Right renal pelvis (tissue), 4 donors: ENCODE results near the gene APMAP. TPM values are rescaled to one million over a fixed set of nuclear protein-coding genes. Genes with fewer than 3 reads are reported as not detected.

Source experiments
- DNase-seq, 4 donors: peaks; one replicate each; pipeline ENCODE4 v3.0.0-alpha.2; 2013; ENCODE audit warnings: low read depth in 4 of 4, low spot score in 3 of 4, missing footprints in 1 of 4
- polyA plus RNA-seq, 4 donors: library from polyadenylated mRNA; unstranded; fragments of 120-200 nt; gene quantifications; one replicate each; pipeline ENCODE4 v1.2.1, GENCODE V29; 2013; ENCODE audit not compliant: insufficient read length in 4 of 4

The APMAP gene
- polyA plus RNA-seq, 4 donors: 95.8 to 113 (median 109) TPM

DNA sequence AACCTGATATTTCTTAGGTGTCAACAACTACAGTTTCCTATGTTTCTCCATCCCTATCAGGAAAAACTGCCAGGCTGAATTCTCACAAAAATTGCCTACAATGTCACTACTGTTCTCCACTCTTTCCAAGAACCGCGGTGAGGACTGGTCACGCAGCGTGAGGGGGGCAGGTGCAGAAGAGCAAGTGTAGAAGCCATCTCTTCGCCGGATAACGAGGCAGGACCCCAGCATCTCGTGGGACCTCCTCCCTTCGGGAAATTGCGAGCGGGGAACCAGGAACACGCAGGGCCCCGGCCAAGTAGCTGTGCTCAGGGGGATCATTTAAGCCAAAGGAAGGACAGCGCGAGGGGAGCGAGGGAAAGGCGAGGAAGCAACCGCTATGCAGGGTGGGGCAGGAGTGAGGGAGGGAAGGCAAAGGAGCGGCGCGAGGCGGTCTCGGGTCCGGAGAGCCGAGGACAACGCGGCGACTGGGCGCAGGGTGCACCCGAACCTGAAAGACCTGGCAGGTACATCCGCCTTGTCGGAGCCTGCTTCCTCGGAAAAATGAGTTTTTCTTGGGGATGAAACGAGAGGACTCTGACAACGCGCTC lies 559 bp downstream of the APMAP start:
- no peak for DNase-seq

DNA sequence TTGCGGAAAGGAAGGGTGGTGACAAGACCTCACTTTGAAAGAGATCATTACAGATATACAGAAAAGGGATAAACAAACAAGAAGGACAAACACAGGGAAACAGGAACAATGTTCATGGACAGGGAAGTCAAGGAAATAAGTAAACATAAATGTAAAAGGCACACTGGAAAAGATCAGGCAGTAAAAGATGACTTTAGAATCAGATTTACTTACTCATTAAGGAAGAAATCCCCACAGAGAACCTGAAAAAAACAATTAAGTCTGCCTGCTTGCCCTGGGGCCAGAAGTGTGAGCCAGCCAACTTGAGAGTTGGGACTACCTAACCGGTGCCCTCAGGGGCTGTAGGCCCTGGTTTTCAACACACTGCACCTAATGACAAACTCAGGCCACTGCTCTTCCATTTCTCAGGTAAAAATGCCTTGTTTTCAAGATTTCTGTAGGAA lies 1.7 kb downstream of the APMAP start:
- no peak for DNase-seq

DNA sequence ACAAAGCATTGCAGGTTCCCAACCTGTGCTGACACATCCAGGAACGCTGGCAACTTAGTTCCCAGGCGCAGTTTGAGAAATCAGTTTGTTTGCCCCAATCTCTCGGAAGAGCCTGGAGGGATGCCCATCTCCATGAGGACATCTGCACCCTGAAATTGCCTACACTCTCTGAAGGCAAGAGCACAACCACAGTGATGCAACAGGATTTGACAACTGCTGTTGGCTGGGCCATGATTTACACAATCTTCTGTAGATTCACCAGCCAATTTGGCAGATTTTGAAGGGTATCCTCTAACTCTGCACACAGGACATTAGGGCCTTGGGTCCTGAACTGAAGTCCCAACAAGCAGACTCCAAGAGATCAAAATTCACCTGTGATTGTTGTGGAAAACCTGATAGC lies 3.4 kb downstream of the APMAP start:
- DNase-seq: no peak

DNA sequence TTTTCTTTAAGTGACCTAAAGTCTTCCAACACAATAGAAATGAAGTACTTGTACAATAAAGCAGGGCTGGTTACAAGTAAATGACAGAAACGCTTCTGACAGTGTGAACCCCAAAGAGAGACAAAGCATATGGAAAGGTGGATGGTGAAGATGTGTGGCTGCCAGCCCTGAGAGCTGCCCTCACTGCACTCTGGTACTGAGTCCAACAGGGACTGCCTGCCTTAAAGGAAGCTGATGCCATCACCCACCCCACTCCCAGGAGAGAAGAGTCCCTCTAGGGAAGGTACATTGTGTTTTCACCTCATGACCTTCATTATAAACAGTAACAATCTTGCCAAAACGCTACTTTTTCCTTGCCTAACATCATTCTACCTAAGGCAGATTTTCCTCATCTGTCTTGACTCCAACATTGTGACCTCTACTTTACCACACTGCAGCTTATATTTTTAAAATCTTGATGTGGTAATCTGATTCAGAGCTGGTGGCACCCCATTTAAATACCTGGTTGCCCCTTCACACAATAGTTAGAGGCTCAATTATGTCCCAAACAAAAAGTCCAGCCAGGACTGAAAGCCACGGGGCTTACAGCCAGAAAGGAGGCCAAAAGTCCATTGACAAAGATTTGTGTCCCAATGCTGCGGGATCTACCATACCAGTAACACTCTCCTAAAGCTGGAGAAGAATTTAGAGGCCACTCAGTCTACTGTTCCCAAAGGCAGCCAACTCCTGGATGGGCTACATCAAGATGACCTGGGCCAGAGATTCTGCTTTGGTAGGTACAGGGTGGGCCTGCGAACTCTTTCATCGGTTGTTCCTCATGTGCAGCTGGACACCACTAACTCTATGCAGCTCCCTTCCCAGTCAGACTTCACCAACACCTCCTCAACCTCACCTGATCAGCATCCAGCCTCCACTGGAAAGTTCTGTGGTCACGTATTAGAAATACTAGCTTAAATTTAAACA lies 4.4 kb downstream of the APMAP start:
- DNase-seq: no peak

DNA sequence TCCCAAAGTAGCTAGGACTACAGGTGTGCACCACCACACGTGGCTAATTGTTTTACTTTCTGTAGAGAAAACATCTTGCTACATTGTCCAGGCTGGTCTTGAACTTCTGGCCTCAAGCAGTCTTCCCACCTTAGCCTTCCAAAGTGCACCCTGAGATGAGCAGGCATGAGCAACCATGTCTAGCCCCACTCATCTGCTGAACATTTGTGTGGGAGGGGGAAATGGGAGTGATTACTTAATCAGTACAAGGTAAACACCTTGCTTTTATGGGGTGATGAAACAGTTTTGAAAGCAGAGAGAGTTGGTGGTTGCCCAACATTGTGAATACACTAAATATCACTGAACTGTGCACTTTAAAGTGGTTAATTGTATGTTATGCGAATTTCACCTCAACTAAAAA lies 5.3 kb downstream of the APMAP start:
- no peak for DNase-seq

DNA sequence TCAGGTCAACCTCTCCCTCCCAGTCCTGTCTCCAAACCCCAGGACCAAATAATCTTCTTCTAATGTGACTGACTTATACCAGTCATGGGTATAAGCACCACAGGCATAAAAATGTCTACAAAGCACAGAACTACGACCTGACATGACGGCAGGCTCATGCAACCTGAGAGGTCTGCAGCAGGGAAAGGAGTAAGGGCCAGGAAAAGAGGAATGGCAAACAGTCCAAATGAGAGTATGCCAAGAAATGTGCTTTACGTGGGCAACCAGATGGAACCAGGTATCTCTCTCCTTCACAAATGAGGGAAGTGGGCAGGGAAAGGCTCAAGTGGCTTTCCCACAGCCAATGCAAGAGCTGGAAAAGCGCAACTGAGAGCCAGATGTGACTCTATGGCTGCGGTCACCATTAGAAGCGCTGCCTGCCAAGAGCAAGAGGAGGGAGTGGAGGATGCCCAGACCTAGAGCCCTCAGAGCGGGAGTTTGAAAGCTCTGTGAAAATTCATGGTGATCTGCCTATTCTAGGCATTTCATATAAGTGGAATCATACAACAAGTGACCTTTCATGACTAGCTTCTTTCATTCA lies 6.0 kb downstream of the APMAP start:
- no peak for DNase-seq

DNA sequence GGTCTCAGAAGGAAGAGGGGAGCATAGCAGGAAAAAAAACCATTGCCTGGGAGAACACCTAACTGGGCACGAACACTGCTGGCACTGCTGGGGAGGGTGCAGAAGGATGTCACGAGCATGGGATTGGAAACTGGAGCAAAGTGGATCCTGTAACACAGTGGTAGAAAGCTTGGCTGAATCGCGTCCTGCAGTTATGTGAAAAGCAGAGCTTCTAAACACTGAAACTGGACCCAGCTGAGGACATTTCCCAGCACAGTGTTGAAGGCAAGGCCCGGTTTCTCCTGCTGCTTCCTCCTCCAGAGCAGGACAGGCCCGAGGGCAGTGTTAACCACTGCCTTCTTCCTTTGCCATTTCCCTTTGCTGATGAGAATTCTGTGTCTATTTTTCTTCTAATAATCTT lies 6.7 kb downstream of the APMAP start:
- DNase-seq: no peak

DNA sequence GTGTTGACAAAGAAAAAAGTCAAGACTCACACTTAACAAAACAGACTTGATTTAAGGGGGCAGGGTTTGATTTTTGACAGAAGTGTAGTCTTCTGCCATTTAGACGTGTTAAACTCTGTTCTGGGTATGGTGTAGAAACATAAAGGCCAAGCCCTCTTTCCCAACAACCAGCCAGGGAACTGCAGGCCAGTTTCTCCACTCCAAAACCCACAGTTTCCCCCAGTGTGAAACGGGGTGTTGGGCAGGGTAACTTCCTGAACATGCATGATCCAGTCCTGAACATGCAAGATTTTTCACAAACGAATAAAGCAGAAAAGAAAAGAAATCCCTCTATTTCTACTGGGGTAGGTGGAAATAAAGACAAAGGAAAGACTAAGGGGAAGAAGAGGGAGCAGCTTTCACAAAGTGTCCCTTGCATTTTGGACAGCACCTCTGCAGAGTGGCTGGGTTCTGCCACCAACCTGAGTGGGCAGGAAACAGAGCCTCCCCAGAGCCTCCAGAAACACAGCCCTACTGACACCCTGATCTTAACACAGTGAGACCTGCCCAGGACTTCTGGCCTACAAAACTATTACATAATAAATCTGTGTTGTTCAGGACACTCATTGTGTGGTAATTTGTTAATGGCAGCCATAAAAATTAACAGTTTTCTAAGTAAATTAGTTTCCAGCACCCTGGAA lies 7.5 kb downstream of the APMAP start:
- no peak for DNase-seq

DNA sequence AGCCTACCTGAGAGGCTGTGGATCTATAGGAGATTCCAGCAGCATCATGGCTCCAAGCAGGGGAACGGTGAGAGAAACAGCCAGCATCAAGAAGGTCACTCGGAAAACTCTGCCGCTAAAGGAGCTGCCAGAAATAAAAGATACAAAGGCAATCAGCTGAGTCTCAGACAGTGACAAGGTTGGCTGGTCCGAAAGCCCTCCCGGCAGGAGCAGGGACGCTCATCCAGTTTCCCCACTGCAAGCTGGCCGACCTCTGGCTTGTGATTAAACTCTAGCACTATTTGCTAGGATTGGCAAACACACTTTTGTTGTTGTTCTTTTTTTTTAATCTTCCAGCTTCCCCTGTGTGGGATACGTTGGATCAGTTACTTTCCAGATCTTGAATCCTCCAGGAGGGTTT lies 8.7 kb downstream of the APMAP start:
- no peak for DNase-seq

DNA sequence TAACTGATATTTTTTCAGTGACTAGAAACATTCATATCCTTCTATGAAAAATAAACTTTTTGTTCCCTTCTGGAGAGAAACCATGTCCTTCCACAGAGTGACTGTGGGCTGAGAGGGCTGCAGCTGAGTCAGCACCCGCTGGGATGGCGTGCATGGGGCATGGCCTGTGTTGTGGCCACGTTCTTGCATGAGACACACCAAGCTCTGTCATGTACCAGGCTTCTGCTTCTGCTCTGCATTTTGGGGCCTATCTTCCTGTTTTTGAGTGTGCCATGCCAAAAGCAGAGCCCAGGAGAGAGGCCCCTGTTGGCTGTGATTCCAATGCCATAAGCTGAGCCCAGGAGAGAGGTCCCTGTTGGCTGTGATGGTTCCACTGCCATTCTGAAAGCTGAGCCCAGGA lies 10.8 kb downstream of the APMAP start:
- DNase-seq: no peak

DNA sequence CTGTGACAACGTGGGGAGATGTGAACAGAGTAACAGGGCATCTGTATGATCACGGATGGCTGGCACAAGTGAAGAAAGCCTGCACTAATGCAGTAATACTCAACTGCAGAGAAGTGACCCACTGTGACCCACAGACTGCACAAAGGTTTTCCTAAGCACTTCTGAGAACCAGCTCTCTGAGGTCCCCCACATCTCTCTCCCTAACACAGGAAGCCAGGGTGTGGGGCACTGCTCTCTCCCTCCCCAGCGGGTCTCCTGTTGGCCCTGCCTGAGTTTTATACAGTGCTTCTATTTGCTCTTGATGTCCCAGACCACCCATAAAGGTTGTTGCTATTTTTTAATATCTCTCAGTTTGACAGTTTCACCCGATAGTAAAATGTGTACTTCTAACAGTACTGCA lies 11.3 kb downstream of the APMAP start:
- DNase-seq: no peak

DNA sequence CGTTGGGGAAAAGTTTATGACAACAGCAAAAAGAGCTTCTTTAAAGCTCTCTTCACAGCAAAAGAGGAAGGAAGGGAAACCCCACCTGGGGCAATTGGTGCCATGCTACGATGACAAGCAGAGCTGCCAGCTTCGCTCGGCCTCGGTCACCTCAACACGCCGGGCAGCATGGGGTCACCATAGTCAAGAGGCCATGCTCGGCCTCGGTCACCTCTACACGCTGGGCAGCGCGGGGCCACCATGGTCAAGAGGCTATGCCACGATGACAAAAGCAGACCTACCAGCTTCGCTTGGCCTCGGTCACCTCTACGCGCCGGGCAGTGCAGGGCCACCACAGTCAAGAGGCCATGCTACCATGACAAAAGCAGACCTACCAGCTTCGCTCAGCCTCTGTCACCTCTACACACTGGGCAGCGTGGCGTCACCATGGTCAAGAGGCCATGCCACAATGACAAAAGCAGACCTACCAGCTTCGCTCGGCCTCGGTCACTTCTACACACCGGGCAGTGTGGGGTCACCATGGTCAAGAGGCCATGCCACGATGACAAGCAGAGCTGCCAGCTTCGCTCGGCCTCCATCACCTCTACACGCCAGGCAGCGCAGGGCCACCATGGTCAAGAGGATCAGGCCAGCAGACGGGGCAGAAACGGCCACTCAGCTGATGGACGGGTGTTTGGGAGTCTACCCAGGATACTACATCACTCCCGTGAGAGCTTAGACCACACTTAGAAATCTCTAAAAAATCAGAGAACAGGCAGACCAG lies 12.1 kb downstream of the APMAP start:
- DNase-seq: no peak

DNA sequence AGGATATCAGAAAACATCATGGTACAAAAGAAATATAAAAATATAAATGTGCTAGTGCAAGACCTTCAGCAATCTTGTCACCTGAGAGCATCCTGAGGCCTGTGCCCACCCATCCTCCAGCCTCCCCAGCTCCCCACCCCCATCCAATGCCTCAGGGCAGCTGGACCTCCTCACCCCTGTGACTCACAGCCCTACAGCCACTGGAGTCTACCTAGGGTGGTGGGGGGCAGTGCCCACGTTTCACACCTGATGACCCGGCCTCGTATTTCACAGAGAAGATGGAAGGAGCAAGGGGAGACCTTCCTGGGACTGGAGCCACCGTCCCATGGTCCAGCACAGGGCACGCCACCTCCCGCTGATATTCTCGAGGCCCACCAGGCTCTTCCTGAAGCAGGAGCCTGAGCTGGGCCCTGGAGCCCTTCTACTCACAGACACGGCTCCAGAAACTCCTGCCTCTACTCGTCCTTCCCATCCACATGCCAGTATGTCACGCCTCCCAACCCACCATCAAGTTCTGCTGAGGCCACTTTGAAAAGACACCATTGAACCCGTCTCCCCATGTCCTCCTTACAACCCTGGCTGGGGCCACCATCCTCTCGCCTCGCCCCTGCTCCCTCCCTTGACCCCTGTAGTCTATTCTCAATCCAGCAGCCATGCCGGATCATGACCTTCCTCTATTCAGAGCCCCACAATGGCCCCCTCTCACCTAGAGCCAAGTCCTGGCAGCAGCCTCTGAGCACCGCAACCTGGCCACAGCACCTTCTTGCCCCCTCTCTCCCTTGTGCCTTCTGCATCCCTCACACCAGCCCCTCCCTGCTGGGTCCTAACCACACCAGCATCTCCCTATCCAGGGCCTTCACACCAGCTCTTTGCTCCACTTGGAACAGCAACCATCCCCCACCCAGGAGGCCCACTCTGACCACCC lies 13.3 kb downstream of the APMAP start:
- no peak for DNase-seq

DNA sequence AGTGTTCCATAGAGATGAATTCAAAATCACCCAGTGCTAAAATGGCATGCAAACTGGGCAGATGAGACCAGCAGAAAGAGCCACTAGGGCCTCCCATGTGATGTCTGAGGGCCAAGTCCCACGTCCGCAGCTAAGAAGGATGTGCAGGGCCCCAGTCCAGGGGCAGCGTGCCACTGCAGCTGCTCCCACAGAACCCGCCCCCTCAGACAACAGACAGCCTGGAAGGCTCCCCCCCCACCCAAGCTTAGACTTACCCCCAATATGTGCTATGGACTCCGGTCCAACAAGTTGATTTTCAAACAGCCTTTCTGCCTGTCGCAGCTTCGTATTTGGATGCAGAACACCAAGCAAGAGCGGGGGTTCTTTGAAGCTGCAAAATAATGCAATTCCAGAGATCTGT lies 14.0 kb downstream of the APMAP start:
- DNase-seq: no peak

DNA sequence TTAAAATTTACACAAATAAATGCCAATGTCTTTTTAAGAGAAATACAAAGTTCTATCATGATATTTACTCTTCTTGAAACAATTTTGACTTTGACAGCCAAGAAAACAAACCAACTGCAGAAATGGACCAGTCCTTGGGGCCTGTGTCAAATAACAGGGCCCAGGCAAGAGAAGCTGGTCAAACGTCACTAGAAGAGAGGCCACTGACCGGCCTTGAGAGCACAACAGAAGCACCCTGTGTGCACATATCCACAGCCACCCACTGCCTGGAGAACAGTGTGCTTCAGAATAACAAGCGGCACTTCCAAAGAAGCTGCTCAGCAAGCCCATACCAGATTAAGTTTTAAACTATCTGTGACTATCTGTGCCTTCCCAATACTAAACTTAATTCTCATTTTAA lies 14.8 kb downstream of the APMAP start:
- DNase-seq: no peak

DNA sequence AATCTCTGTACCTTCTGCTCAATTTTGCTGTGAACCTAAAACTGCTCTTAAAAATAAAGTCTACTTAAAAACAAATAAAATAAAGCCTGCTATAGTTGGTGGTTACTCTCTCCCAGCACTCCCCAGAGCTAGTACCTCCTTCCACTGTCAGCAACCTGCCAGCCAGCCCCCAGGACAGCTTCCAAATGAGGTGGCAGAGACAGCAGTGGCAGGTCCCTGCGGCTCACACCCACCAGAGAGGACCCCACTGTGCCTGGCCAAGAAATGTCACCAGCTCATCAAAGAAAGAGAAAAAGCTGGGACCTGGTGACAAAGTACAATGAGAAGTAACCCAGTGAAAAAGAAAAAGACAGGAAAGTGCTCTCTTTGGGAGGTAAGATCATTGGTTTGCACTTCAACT lies 15.2 kb downstream of the APMAP start:
- DNase-seq: no peak

DNA sequence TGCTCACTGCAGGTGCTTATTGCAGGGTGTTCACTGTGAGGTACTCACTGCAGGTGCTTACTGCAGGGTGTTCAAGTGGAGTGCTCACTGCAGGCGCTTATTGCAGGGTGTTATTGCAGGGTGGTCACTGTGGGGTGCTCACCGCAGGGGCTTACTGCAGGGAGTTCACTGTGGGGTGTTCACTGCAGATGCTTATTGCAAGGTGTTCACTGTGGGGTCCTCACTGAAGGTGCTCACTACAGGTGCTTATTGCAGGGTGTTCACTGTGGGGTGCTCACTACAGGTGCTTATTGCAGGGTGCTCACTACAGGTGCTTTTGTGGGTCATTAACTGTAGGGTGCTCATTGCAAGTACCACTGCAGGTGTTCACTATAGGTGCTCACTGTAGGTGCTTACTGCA lies 20.2 kb downstream of the APMAP start:
- DNase-seq: no peak

DNA sequence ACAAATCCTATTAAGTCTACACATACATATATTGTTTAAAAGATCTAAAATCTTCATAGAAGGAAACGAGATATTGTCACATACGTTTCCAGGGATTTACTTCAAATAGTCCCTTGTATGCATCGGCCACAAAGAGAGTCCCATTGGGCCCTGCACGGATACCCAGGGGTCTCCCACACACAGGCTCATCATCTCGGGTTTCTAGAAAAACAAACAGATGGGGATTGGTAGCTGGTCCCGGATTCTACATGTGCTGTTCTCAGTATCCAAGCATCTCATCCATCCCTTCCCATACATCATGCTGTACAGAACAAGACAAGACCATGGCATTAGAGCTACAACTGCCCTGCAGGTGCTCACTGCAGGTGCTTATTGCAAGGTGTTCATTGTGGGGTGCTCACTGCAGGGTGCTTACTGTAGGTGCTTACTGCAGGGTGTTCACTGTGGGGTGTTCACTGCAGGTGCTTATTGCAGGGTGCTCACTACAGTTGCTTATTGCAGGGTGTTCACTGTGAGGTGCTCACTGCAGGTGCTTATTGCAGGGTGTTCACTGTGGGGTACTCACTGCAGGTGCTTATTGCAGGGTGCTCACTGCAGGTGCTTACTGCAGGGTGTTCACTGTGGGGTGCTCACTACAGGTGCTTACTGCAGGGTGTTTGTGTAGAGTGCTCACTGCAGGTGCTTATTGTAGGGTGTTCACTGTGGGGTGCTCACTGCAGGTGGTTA lies 21.0 kb downstream of the APMAP start:
- no peak for DNase-seq

DNA sequence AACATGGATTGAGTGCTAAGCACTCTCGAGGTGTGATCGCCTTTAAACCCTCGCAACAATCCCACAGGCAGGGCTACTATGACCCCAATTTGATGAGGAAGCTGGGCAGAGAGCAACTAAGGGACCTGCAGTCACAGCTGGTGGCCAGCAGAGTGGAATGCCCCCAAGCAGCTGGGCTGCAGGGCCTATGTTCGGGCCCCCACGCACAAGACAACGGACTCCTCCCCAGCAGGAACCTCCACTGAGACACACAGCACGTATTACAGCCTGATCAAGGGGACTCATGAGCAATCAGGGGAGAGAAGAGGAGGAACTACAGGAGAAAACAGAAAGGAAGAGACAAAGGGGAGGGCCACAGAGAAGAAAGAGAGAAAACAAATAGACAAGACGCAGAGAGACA lies 21.8 kb downstream of the APMAP start:
- DNase-seq: no peak
